G401 (cell line): ENCODE measurements around the gene FAAP100. TPM values are rescaled to one million over a fixed set of nuclear protein-coding genes. Genes with fewer than 3 reads are reported as not detected.

Experiments
- DNase-seq: peaks from one replicate; pipeline ENCODE4 v3.0.0-alpha.2; 2015; ENCODE audit warnings: low spot score
- in situ Hi-C: cut with HindIII; loops from 2 replicates; pipeline ENCODE4 v1.10.0; 2016; ENCODE audit warnings: low sequenced_read_pairs, mixed read lengths
- total RNA-seq: library from RNA; depleted of rRNA; stranded (reverse); fragments of >200 nt; shearing (Covaris generic); gene quantifications from 2 replicates; pipeline ENCODE4 v1.2.3, GENCODE V29; 2014

The FAAP100 gene
- total RNA-seq, 1 experiment from 2014 or later: 37.1 TPM

DNA sequence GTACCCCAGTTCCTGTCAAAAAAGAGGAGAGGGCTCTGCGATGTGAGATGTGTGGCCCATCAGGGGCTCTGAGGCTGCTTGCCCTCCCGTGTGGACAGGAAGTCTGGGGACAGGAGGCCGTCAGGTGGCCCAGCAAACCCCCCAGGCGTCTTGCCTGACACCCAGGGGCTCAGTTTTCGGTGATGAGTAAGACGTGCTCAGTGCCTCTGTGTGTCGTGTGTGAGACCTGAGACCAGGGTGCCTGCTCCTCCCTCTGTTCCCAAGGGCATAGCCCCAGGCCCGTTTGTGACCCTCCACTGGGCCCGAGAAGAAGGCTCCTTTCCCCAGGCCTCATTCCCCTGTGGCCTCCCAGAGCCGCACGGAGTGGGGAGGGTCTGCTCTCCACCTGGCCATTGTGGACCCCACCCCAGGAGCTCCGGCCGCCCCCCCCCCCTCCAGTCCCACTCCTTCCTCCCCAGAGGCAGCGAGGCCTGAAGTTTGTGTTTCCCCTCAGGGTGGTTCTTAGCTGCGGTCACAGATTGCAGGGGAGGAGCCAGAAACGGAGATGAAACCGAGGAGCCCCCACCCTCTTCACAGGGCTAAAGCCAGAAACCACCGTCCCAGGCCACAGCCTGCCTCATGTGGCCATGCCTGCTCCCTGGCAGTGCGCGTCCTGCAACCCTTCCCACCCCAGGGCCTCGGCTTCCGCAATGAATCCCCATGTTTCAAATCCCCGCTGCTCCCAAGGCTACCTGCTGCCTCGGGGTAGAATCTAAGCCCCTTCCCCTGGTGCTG lies 34.6 kb downstream of the FAAP100 start:
- no peak for DNase-seq

GRCh38 chr17:81517009-81517338 lies 35.2 kb downstream of the FAAP100 start:
- in situ Hi-C loops: loop anchor here (10.0 kb wide), 1 partner anchor 112 kb away; no protein-coding TSS in a partner anchor
- DNase-seq: no peak

More for the DNA sequence above, 34.6 kb downstream of the FAAP100 start:
- in situ Hi-C loops: loop anchor here (10.0 kb wide), 1 partner anchor 113 kb away; no protein-coding TSS in a partner anchor

DNA sequence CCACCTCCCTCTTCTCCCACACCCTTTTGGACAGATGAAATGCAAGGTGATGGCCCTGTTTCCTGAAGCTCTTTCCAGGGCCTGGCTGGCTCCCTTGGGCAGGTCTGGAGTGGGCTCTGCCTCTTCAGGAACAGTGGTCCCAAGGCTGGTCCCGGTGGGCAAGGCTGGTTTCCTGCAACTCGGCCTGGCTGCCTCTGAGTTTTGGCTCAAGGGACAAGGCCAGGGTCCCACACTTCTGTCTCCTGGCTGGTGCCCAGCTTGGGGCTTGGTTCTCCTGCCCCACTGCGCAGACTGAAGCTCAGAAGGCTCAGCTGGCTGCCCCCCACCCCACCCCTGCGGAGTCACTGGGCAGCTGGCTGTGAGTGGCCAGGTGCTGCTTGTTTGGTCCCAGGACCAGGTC lies 35.7 kb downstream of the FAAP100 start:
- in situ Hi-C loops: loop anchor here (10.0 kb wide), 1 partner anchor 112 kb away; no protein-coding TSS in a partner anchor
- DNase-seq: no peak

- no peak for DNase-seq
- in situ Hi-C loops: loop anchor here (10.0 kb wide), 1 partner anchor 111 kb away; no protein-coding TSS in a partner anchor
These were observed 36.6 kb downstream of the FAAP100 start for GRCh38 chr17:81515530-81516041.

DNA sequence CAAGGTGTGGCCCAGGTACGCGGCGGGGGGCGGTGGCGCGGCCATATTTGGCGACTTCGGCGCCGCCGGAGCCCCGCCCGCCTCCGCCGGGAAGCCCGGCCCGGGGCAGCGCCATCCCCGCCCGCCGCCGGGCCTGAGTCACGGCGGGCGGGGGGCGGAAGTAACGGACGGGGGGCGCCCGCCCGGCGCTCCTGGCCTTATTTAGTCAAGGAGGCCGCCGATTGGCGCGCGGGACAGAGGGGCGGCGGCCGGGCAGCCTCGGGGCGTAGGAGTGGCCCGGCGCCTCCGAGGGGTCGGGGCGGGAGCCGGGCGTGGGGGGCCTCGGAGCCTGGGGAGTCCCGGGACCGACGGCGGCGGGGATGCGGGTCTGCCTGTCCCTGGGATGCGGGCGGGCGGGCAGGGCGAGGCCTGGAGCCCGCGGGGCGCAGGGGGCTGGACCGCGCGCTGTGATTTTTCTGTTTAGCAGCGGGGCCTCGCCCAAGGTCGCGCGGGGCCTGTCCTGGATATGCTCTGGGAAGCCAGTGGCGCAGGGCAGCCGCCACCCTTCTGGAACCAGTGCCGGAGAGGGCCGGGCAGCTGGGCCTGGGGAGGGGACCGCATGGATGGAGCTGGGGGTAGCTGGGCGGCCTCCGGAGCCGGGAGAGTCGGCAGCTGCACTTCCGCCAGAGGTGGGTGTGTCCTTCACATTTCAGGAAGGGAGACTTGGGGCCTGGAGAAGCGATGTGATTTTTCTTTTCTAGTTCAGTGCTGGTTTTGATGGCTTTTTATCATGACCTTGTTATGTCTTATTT lies 37.2 kb downstream of the FAAP100 start:
- in situ Hi-C loops: loop anchor here (10.0 kb wide), 1 partner anchor 110 kb away; no protein-coding TSS in a partner anchor
- DNase-seq: peak; percentile 50

DNA sequence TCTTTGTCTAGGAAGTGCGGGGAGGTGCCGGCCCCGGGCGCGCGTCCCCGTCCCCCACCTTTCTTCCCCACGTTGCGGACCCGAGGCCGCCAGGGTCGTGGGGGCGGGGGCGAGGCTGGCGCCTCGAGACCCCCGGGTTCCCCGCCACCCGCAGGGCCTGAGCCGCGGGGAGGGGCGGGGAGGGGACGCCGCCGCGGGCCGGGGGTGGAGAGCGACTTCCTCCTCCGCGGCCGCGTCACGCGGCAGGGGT lies 37.7 kb downstream of the FAAP100 start:
- no peak for DNase-seq
- in situ Hi-C loops: loop anchor here (10.0 kb wide), 1 partner anchor 110 kb away; no protein-coding TSS in a partner anchor

DNA sequence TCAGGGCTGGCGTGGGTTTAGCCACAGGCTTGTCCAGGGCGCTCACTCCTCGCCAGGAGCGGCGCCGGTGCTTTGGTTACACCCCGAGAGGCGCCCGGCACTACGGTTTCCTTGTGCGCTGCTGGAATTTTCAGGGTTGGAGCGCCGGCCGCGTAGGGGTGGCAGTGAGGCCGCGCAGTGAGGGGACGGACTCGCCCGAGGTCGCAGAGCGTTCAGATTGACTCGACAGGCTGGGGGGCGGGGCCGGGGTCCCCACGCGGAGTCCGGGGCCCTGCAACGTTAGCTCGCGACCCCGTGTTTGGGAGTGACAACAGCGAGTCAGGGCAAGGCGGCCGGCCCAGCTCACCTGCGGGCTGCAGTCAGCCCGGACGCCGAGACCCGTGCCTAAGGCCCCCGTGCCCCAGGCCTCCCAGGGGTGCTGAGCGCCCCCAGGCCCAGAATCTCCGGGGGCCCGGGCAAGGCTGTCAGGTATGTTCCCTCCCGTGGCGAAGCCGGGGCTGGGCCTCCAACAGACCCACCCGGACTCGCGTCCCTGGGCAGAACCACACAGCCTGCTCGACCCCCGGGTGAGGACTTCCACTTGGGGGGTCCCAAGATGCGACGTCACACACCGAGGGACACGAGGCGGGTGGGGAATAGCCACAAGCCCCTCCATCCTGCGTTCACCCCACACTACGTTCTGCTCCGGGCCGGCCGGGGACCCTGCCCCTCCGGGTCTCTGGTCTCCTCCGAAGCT lies 38.2 kb downstream of the FAAP100 start:
- in situ Hi-C loops: loop anchor here (10.0 kb wide), 1 partner anchor 109 kb away; no protein-coding TSS in a partner anchor

GRCh38 chr17:81513372-81513752 lies 38.8 kb downstream of the FAAP100 start:
- peak; percentile 71 for DNase-seq
- in situ Hi-C loops: loop anchor here (10.0 kb wide), 1 partner anchor 109 kb away; no protein-coding TSS in a partner anchor

More for the DNA sequence above, 38.2 kb downstream of the FAAP100 start:
- DNase-seq: peak; percentile 66

- in situ Hi-C loops: loop anchor here (10.0 kb wide), 1 partner anchor 108 kb away; no protein-coding TSS in a partner anchor
These were observed 39.4 kb downstream of the FAAP100 start, which contains the start of gene ACTG1 for GRCh38 chr17:81512562-81513371. TSS of gene ACTG1 (minus strand) at chr17:81512799. CDS start at chr17:81512354, 445 bp downstream.

DNA sequence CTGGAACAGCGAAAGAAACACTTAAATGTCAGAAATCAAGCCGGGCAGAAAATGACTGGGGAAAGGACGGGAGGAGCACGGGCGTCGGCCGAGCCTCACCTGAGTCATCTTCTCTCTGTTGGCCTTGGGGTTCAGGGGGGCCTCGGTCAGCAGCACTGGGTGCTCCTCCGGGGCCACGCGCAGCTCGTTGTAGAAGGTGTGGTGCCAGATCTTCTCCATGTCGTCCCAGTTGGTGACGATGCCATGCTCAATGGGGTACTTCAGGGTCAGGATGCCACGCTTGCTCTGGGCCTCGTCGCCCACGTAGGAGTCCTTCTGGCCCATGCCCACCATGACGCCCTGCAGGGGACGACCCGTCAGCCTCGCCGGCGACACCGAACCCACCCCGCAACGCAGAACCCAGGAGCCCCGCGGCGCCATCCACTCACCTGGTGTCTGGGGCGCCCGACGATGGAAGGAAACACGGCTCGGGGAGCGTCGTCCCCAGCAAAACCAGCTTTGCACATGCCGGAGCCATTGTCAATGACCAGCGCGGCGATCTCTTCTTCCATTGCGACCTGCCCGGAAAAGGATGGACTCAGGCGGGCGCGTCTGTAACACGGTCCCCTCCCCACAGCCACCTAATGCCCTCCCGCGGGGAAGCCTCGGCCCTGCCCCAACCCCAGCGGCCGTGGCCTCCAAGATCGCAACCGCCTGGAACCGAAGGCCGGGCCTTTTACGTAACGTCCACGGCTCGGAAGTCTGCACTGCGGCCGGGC lies 40.2 kb downstream of the FAAP100 start:
- in situ Hi-C loops: loop anchor here (10.0 kb wide), 1 partner anchor 107 kb away; no protein-coding TSS in a partner anchor
- DNase-seq: no peak

More at GRCh38 chr17:81512562-81513371, 39.4 kb downstream of the FAAP100 start, which contains the start of gene ACTG1:
- peak; percentile 92 for DNase-seq

DNA sequence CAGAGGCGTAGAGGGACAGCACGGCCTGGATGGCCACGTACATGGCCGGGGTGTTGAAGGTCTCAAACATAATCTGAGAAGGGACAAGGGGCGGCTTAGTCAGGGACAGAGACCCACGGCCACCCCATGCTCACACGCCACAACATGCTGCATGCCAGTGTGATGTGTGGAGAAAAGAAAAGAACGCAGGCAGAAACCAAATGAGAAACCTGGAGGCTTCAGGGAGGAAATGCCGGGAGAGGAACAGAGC lies 40.7 kb downstream of the FAAP100 start:
- in situ Hi-C loops: loop anchor here (10.0 kb wide), 1 partner anchor 107 kb away; no protein-coding TSS in a partner anchor
- DNase-seq: no peak

GRCh38 chr17:81510785-81511553 lies 41.2 kb downstream of the FAAP100 start:
- in situ Hi-C loops: loop anchor here (10.0 kb wide), 1 partner anchor 106 kb away; no protein-coding TSS in a partner anchor
- peak; percentile 55 for DNase-seq

DNA sequence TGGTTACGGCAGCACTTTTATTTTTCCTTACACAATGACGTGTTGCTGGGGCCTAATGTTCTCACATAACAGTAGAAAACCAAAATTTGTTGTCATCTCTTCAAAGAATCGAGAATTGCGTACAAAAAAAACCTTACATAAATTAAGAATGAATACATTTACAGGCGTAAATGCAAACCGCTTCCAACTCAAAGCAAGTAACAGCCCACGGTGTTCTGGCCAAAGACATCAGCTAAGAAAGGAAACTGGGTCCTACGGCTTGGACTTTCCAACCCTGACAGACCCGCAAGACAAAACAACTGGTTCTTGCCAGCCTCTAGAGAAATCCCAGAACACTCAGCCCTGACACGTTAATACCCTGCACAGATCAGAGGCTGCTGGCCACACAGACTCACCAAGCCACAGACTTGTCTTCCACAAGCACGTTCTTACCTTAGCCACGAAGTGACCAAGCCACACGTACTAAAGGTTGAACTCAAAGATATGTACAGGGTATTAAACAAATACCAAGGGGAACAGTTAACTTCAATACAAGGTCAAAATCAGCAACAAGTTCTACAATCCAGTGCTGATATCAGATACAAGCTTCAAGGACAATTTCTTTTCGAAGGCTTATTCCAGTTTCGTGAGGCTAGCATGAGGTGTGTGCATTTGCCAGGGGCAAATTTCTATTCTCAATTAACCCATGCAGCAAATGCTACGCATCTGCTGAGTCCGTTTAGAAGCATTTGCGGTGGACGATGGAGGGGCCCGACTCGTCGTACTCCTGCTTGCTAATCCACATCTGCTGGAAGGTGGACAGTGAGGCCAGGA lies 42.0 kb downstream of the FAAP100 start:
- in situ Hi-C loops: loop anchor here (10.0 kb wide), 1 partner anchor 105 kb away; no protein-coding TSS in a partner anchor
- peak; percentile 45 for DNase-seq

DNA sequence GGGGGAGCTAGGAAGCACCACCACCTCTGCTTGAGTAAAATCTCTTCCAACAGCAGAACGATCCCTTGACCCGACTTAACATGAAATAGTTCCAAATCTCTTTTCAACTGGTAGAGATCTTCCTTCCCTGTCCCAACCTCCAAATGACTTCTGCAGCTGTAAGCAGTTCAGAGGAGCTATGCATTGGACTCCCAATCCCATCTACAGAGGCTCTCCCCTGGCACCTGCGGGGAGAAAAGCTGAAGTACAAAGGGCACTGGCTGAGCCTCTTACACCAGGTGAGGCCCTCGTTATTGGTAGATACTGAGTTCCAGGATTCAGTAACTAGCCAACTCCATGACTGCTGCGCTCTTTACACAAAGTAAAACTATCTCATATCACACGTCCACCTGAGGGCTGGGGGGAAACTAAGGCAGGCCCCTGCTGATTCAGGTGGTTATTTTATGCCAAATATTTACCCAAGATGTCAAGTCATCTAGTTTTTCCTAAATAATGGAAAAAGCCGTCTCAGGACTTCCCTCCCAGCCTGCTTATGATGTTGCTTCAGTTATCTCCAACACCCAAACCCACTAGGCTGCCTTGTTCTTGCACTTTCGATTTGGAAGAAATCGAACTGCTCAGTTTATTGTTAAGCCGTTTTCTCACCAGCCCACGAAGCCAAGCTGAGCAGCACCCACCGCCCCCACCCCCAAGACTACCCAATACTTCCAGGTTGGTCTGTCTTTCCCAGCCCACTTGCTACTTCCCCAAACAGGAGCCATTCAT lies 42.8 kb downstream of the FAAP100 start:
- in situ Hi-C loops: no loop called here
- DNase-seq: no peak

DNA sequence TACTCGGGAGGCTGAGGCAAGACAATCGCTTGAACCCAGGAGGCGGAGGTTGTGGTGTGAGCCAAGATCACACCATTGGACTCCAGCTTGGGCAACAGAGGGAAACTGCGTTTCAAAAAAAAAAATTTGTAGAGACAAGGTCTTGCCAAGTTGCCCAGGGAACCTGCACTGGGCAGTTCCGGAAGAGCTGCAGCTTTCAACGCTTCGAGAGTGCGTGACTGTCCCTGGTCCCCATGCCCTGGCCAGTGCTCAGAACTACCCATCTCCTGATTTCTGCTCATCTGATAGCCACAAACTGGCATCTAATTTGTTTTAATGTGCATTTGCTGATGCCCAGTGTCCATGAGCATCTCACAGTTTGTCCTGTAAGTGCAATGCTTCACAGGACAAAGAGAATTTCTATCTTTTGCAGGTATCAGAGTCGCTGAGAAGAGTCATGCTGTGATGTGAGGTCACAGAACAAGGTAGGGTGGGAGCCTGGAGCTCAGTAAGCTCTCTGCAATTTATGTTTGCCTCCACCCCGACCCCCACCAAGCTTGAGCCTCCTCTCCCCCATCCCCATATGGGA lies 43.4 kb downstream of the FAAP100 start:
- peak; percentile 52 for DNase-seq
- in situ Hi-C loops: no loop called here
